GM21423 (cell line): ENCODE results near the gene SCAF1.

ENCODE experiments used
- ATAC-seq: cut with Tn5 transposase; IDR thresholded peaks from one replicate; pipeline ENCODE4 v1.9.1; 2021; ENCODE audit warnings: mild to moderate bottlenecking, moderate library complexity; ENCODE audit not compliant: unreplicated experiment

SCAF1 gene

DNA sequence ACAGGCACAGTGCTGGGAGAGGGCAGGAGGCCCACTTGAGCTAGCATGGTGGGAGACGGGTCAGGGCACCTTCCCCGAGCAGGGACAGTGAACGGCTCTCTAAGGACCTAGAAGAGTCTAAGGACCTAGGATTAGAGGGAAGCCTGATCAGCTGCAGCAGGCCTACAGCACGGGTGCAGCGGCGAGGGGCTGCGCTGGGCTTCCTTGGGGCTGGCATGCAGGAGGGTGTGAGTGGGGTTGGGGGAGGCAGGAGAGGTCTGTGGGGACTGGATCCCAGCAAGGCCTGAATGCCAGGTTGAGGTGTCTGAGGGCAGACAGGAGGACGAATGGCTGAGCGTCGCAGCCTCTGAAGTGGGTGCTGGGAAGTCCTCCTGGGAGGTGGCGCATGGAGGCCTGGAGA lies 3.6 kb downstream of the SCAF1 start:
- ATAC-seq, result no peak

GRCh38 chr19:49645995-49646394 lies 4.0 kb downstream of the SCAF1 start:
- no peak for ATAC-seq

DNA sequence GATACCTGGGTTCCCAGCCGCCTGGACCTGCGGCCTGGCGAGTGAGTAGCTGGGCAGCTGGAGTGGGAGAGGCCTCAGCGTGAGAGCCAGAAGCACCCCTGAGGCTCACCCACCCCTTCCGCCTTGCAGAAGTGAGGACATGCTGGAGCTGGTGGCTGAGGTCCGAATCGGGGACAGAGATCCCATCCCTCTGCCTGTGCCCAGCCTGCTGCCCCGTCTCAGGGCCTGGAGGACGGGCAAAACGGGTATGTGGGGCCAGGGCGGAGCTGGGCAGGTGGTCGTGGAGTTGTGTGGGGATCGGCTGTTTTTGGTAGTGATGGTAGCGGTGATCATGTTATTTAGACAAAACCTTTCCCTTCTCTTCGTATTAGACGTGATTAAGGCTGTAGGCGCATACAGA lies 4.6 kb downstream of the SCAF1 start:
- ATAC-seq, result no peak

GRCh38 chr19:49651029-49651819 lies 9.2 kb downstream of the SCAF1 start:
- no peak for ATAC-seq

- ATAC-seq, result no peak
These were observed 10.0 kb downstream of the SCAF1 start for GRCh38 chr19:49651820-49652550.

DNA sequence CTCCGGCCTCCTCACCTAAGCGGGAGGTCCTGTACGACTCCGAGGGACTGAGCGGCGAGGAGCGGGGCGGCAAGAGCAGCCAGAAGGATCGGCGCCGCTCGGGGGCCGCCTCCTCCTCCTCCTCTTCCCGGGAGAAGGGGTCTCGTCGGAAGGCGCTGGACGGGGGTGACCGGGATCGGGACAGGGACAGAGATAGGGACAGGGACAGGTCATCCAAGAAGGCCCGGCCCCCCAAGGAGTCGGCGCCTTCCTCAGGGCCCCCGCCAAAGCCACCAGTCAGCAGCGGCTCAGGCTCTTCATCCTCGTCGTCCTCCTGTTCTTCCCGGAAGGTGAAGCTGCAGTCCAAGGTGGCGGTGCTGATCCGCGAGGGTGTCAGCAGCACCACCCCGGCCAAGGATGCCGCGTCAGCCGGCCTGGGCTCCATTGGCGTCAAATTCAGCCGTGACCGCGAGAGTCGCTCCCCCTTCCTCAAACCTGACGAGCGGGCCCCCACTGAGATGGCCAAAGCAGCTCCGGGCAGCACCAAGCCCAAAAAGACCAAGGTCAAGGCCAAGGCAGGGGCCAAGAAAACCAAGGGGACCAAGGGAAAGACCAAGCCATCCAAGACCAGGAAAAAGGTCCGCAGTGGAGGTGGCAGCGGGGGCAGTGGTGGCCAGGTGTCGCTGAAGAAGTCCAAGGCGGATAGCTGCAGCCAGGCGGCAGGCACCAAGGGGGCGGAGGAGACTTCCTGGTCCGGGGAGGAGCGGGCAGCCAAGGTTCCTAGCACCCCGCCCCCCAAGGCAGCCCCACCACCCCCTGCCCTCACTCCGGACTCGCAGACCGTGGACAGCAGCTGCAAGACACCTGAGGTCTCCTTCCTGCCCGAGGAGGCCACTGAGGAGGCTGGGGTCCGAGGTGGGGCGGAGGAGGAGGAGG lies 10.8 kb downstream of the SCAF1 start:
- no peak for ATAC-seq

DNA sequence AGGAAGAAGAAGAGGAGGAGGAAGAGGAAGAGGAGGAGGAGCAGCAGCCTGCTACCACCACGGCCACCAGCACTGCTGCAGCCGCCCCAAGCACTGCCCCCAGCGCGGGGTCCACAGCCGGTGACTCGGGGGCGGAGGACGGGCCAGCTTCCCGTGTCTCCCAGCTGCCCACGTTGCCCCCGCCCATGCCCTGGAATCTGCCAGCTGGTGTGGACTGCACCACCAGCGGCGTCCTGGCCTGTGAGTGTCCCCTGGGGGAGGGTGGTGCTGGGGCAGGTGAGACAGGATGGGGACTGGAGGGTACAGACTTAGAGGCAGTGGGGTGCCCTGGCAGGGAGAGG lies 11.4 kb downstream of the SCAF1 start:
- no peak for ATAC-seq

DNA sequence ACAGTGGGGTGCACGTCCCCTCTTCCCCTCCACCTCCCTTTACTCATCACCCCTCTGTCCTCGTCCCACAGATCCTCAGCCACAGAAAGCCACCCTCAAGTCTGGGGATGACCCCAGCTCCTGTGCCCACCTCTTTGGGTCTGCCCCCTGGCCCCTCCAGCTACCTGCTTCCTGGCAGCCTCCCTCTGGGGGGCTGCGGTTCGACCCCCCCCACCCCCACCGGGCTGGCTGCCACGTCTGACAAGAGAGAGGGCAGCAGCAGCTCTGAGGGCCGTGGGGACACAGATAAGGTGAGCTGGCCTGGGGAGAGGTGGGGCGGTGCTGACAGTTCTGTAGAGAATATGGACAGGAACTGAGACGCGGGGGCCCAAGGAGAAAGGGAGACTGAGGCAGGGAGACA lies 12.6 kb downstream of the SCAF1 start:
- ATAC-seq, result no peak

GRCh38 chr19:49655570-49656455 lies 13.8 kb downstream of the SCAF1 start:
- no peak for ATAC-seq

DNA sequence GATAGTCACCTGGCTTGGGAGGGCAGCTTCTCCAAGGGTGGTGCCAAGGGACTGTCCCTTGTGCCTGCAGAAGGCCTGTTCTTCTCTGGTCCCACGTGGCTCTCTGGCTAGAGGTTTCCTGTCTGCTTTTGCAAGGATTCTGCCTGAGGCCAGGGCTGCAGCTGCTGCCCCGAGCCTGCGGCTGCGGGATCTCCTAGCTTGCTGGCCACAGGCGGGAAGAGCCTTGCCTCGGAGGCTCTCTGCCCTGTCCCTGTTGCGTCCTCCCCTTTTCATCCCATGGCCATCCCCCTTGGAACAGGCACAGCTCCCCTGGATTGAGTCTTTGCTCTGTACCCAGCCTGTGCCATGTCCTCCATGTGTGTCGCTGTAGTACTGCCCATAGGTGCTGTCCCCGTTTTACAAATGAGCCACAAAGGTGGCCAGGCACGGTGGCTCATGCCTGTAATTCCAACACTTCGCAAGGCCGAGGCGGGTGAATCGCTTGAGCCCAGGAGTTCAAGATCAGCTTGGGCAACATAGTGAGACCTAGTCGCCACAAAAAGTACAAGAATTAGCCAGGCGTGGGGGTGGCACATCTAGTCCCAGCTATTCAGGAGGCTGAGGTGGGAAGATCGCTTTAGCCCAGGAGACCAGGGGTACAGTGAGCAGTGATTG lies 14.6 kb downstream of the SCAF1 start:
- no peak for ATAC-seq

- ATAC-seq, result no peak
These were observed 15.6 kb downstream of the SCAF1 start for GRCh38 chr19:49657493-49658138.

DNA sequence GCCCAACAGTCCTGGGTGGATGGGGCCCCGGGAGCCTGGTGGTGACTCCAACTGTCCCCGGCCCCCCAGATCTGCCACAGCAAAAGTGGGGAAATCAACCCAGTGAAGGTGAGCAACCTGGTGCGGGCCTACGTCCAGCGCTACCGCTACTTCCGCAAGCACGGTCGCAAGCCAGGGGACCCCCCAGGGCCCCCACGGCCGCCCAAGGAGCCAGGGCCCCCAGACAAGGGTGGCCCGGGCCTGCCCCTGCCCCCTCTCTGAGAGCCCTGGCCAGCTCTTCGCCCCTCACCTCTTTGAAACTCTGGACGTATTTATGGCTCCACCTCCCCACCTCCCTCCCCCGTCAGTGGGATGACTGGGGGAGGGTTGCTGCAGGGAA lies 16.1 kb downstream of the SCAF1 start:
- no peak for ATAC-seq

DNA sequence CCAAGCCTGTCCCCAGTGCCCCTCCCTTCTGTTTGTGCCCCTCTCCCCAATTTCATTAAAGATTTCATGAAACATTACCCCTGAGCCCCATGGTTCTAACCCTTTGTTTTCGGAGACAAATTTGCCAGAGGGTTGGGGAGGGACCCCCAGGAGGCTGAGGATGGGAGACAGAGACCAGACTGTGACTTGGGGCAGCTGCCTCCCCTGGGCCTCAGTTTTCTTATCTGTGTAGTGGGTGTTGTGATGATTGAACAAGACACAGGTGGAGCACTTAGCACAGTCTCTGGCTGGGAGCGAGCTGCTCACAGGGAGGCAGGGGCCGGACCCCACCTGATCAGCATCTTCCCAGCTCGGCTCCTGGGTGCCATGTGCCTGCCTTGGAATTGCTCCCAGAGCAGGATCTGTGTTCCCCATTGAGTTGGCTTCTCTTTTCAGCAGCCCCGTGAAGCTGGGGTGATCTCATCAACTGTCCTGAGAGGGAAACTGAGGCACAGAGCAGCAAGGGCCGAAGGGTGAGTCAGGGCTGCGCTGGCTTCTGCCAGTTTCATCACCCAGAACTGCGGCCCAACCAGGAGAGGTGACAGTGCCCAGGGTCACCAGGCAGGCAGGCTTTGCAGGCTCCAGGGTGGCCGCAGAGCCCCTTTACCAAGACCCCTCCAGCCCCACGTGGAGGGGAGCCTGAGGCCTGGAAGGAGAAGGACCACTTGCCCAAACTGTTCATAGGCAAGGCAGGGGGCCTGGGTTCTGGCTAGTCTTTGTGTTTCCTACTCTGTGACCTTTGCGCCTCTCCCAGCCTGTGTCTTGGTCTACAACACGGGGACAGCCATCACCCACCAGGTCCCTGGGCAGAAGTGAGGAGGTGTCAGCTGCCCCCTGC lies 16.8 kb downstream of the SCAF1 start:
- no peak for ATAC-seq

GRCh38 chr19:49660338-49660961 lies 18.4 kb downstream of the SCAF1 start:
- no peak for ATAC-seq

GRCh38 chr19:49662011-49662410 lies 20.0 kb downstream of the SCAF1 start:
- no peak for ATAC-seq

GRCh38 chr19:49663224-49663623 lies 21.2 kb downstream of the SCAF1 start:
- no peak for ATAC-seq

DNA sequence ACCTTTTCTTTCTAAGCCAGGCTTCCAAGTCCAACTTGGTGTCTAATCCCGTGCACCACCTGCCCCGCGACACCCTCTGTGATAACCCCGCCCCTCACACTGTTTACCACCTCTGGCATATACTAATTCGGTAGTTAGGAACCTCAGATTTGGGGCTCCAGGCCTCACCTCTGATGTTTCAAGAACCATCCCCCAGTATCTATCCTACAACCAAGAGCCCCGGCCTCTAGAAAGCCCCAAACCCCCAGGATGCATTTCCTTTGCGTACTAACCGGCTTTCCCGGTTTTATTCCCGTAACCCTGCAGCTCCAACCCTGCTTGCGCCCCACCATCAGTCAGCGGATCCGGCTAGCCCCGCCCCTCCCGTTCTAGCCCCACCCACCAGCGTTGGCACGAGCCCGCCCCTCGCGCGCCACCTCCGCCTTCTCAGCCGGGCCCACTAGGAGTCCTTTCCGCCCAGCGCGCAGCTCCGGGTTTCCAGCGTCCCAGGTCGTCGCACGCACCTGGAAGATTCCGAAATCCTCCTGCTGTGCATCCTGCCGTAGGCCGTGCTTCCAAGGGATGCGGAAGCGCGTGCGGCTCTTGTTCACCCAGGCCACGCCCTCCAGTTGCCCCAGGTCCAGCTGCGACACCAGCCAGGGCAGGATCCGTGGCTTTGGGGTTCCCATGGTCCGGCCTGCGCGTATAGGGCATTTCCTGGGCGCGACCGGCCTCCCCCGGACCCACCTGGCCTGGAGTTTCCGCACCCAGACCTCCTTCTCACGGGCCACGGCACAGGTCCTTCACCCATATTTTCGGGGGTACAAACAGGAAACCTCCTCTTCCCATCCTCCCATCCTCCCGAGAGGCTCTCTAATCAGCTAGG lies 22.4 kb downstream of the SCAF1 start:
- ATAC-seq, result peak; percentile 40
